HG02588 (cell line): ENCODE results near the gene NUAK1.
"Not testable (repeated sequence)": the region's sequence is repeated elsewhere in the genome, so short reads cannot be mapped to it uniquely, and the experiment has no call there.

Source experiments
- ATAC-seq: cut with Tn5 transposase; IDR thresholded peaks from one replicate; pipeline ENCODE4 v1.9.1; 2021; ENCODE audit warnings: mild to moderate bottlenecking, moderate library complexity; ENCODE audit not compliant: unreplicated experiment

Gene NUAK1

GRCh38 chr12:106039242-106039641 is 99.5 kb downstream of the NUAK1 start:
- no peak for ATAC-seq

- ATAC-seq: no peak
Measured at GRCh38 chr12:106037524-106038298, 101.0 kb downstream of the NUAK1 start.

GRCh38 chr12:106035421-106035820 is 103.3 kb downstream of the NUAK1 start:
- ATAC-seq: no peak

- no peak for ATAC-seq
Measured at GRCh38 chr12:106034316-106034715, 104.4 kb downstream of the NUAK1 start.

- no peak for ATAC-seq
Measured at GRCh38 chr12:106033161-106033675, 105.5 kb downstream of the NUAK1 start.

- ATAC-seq: no peak
Measured at GRCh38 chr12:106032623-106032925, 106.2 kb downstream of the NUAK1 start.

GRCh38 chr12:106031761-106032622 is 106.8 kb downstream of the NUAK1 start:
- no peak for ATAC-seq

- ATAC-seq: no peak
Measured at GRCh38 chr12:106030210-106031071, 108.3 kb downstream of the NUAK1 start.

- ATAC-seq: no peak
Measured at GRCh38 chr12:106029532-106029931, 109.2 kb downstream of the NUAK1 start.

GRCh38 chr12:106027911-106028310 is 110.8 kb downstream of the NUAK1 start:
- ATAC-seq: no peak

GRCh38 chr12:106027286-106027685 is 111.5 kb downstream of the NUAK1 start:
- ATAC-seq: no peak

GRCh38 chr12:106025129-106025528 is 113.6 kb downstream of the NUAK1 start:
- no peak for ATAC-seq

- no peak for ATAC-seq
Measured at GRCh38 chr12:106023039-106023438, 115.7 kb downstream of the NUAK1 start.

GRCh38 chr12:106022568-106023012 is 116.2 kb downstream of the NUAK1 start:
- no peak for ATAC-seq

- no peak for ATAC-seq
Measured at GRCh38 chr12:106021516-106021915, 117.2 kb downstream of the NUAK1 start.

- ATAC-seq: no peak
Measured at GRCh38 chr12:106020736-106021135, 118.0 kb downstream of the NUAK1 start.

- no peak for ATAC-seq
Measured at GRCh38 chr12:106019144-106019543, 119.6 kb downstream of the NUAK1 start.

GRCh38 chr12:106018286-106018685 is 120.5 kb downstream of the NUAK1 start:
- no peak for ATAC-seq

GRCh38 chr12:106016601-106017278 is 122.0 kb downstream of the NUAK1 start:
- not testable (repeated sequence) for ATAC-seq

- ATAC-seq: no peak
Measured at GRCh38 chr12:106015646-106016045, 123.1 kb downstream of the NUAK1 start.
